ENCODE results near the gene FAM47A.

Gene FAM47A

DNA sequence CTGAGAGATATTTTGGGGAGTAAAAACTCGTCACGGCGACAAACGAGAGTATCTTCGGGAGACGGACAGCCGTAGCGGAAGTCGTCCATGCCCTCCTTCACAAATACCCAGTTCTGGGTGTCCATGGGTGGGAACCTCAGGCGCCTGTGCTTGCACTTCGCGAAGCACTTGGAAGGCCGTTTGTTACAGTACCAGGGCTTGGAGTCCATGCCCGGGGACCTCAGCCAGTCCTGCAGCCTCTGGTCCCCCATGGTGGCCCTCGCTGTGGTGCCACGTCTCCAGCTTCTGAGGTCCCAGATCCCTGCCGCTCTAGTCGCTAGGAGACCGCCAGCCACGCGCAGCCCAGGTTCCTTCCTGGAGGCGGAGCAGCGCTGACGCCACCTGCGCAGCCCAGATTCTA, at the start of gene FAM47A:
Gene FAM47A, minus strand, starts transcription at position 287 of the 400 bp plus-strand sequence. Its CDS starts 36 bp downstream, at position 251.
- no peak for DNase-seq (ENCODE audit: low read depth in 2 of 2)

DNA sequence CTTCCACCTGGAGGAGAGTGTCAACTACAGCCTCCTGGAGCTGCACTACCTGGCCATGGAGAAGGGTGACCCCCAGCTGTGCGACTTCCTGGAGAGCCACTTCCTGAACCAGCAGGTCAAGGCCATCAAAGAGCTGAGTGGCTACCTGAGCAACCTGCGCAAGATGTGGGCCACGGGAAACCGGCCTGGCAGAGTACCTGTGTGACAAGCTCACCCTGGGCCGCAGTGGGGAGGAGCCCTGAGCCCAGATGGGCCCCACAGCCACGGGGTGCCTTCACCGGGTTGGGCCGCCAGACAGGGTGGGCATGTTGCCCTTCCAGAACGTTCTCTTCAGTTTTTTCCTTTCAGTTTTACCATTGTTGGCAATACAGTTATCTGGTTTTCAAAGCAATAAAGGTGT, 15.2 kb upstream of the FAM47A start:
- DNase-seq (ENCODE audit: low read depth in 2 of 2) = no peak

DNA sequence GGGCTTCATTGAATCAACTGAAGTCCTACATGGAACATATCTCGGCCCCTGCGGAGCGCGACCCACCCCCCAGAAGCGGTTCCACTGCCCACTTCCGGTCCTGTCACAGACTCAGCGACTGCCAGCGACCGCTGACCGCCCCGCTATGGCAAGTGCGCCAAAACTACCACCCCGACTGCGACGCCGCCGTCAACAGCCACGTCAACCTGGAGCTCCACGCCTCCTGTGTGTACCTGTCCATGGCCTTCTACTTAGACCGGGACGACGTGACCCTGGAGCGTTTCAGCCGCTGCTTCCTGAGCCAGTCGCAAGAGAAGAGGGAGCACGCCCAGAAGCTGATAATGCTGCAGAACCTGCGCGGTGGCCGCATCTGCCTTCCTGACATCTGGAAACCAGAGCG, 14.8 kb upstream of the FAM47A start:
- no peak for DNase-seq (ENCODE audit: low read depth in 2 of 2)

DNA sequence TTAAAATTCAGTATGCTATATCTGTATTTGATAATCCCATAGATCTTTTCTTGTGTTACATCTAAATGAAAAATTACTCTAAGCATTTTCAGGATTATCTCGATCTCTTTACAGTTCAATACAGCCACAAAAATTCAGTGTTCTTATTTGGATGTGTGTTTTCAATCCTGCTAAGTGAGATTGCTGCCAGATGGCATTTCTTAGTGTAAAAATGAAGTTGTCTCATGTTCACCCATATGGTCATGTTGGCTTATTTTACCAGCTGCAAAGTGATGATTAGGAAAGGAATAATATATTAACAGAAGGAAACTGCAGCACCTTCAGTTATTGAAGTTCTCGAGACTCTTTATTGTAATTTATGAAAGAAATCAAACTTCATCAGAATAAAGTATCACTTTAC, 12.1 kb upstream of the FAM47A start:
- DNase-seq (ENCODE audit: low read depth in 2 of 2) = no peak

DNA sequence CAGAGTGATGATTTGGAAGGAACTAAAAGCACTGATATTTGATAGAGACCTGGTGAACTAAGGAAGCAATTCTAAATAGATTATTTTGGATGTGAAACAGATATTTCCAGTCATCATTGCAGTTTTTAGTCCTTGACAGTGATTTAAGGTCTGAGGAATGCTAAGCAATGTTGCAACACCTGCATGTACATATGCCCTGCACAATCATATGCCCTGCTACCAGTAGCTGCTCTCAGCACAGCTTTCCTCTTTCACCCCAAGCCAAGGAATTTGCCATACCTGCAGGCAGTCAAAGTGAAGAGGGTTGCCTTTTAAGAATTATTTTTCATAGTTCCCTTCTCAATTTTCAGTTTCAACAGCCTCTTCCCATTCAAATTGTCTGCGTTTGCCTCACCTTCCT, 8.7 kb upstream of the FAM47A start:
- no peak for DNase-seq (ENCODE audit: low read depth in 2 of 2)

DNA sequence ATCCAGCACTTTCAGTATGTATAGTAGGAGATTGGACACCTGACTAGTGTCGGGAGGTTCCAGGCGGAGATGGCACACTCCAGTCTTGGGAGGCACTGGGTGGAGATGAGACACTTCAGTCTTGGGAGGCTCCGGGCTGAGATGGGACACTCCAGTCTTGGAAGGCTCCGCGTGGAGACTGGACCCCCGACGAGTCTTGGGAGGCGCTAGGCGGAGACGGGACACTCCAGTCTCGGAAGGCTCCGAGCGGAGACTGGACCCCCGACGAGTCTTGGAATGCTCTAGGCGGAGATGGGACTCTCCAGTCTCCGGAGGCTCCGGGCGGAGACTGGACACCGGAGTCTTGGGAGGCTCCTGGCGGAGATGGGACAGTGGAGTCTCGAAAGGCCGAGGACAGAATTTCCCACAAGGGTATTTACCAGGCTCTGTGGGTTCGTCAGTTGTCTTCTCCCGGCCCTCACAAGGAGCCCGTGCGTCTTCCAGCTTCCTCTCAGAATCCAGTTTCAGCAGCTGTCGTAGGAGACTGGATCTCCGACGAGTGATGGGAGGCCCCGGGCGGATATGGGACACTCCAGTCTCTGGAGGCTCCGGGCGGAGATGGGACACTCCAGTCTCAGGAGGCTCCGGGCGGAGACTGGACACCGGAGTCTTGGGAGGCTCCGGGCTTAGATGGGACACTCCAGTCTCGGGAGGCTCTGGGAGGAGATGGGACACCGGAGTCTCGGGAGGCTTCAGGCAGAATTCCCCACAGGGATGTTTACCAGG, 952 bp downstream of the FAM47A start:
- DNase-seq (ENCODE audit: low read depth in 2 of 2) = no peak

DNA sequence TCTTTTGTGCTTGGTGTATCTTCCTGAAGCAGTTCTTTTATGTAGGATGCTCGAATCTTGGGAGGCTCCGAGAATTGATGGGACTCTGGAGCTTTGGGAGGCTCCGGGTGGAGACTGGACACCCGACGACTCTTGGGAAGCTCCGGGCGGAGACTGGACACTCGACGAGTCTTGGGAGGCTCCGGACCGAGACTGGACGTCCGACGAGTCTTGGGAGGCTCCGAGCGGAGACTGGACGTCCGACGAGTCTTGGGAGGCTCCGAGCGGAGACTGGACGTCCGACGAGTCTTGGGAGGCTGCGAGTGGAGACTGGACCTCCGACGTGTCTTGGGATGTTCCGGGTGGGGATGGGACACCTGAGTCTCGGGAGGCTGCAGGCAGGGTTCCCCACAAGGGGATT, 1.6 kb downstream of the FAM47A start:
- no peak for DNase-seq (ENCODE audit: low read depth in 2 of 2)

DNA sequence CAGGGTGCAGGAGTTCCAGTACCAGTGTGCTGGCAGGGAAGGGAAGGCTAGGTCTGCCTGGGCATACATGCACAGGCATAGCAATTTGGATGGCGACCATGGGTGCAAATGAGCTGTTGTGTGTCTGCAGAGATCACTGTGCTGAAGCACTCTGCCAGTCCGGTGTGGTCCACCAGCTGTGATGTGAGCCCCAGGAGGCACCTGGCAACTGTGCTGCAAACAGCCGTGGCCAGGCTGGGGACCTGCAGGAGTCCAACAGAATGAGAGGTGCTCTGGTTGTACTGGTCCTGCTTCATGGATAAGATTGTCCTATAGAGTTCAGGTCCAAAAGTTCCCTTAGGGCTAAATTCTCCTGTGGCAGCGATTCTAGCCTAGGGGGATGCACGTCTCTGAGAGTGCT, 6.1 kb downstream of the FAM47A start:
- DNase-seq (ENCODE audit: low read depth in 2 of 2) = no peak

DNA sequence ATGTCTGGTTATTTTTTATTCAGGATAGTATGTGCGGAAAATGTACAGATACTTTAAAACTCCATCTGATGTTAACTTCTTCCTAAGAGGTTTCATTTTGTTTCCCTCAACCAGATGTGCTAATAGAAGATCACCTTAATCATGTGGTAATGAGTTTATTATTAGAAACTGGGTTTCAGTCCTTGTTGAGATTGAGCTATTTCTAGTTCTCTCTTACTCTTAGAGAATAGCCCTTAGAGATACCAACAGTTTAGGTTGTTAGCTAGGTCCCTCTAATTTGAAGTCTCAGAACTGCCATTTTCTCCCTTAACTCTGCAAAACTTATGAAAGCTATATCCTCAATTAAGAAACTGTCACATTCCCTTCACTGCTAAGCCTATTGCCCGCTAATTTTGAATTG, 13.0 kb downstream of the FAM47A start:
- no peak for DNase-seq (ENCODE audit: low read depth in 2 of 2)

DNA sequence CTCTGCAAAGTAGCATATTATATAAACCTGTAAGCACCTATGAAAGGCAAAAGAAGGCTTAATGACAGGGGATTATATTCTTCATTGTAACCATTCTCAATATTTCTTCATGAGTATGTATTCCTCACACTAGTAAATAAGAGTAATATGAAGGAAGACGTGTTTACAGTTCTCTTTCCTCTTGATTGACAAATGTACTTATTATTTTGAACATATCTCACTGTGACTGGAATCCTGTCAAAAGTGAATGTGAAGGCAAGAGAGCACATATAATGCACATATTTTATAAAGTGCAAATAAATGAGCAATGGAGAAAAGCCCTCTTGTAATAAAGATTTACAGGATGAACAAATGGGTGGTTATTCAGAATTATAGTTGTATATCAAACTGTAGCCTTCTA, 19.7 kb downstream of the FAM47A start:
- no peak for DNase-seq (ENCODE audit: low read depth in 2 of 2)

All from stimulated activated CD8-positive, alpha-beta memory T cell treated with anti-CD3 and anti-CD28 coated beads, Interleukin-7, amount 100 ng/mL, for 1 hour (primary cell).